Liver (tissue), 3 donors: ENCODE results near the gene SMG7.

Experiments used
- CTCF ChIP-seq: fragments of 150-350 bp; IDR thresholded peaks from 2 replicates; pipeline ENCODE4 v1.5.1; 2017; ENCODE audit warnings: improper control_type of control experiment, low read depth, low read length; ENCODE audit not compliant: missing input control
- EGR1 ChIP-seq, 2 donors: IDR thresholded peaks; 2 replicates each; pipeline ENCODE4 v1.6.1; 2016 to 2018; ENCODE audit warnings: antibody characterized with exemption in 2 of 2, low read depth in 2 of 2
- HNF4G ChIP-seq: IDR thresholded peaks from 2 replicates; pipeline ENCODE4 v1.6.1; 2016; ENCODE audit warnings: antibody characterized with exemption
- MAX ChIP-seq: IDR thresholded peaks from 2 replicates; pipeline ENCODE4 v1.6.1; 2016; ENCODE audit warnings: antibody characterized with exemption
- RAD21 ChIP-seq, 2 donors: IDR thresholded peaks; 2 replicates each; pipeline ENCODE4 v1.6.1; 2016; ENCODE audit warnings: antibody characterized with exemption in 2 of 2, mild to moderate bottlenecking in 2 of 2
- ZBTB33 ChIP-seq: IDR thresholded peaks from 2 replicates; pipeline ENCODE4 v1.6.1; 2016; ENCODE audit warnings: antibody characterized with exemption
- donor health status: healthy.
- donor health status: healthy.

- no peak for TF ChIP-seq ZBTB33
- no peak for TF ChIP-seq RAD21 (IDR thresholded peaks at IDR 0.05)
- TF ChIP-seq CTCF: no peak
- TF ChIP-seq EGR1 (IDR thresholded peaks at IDR 0.05; ENCODE audit: low read depth in 2 of 2): no peak
- TF ChIP-seq HNF4G: no peak
- TF ChIP-seq MAX: no peak
These were observed 24.9 kb downstream of the SMG7 start for GRCh38 chr1:183497218-183497617.
